HG03457 (cell line): ENCODE results near the gene RPL7A.
"Not testable (repeated sequence)": the region's sequence is repeated elsewhere in the genome, so short reads cannot be mapped to it uniquely, and the experiment has no call there.

Experiments used
- ATAC-seq: cut with Tn5 transposase; IDR thresholded peaks from one replicate; pipeline ENCODE4 v1.9.1; 2021; ENCODE audit warnings: moderate number of reproducible peaks; ENCODE audit not compliant: unreplicated experiment

Gene RPL7A

GRCh38 chr9:133347985-133348717 lies at the start of gene RPL7A, which contains the start of gene MED22:
RPL7A (plus strand) TSS chr9:133348218; CDS start chr9:133348244, 26 bp downstream.
MED22 (minus strand) TSS chr9:133348131; CDS start chr9:133346662, 1,469 bp downstream.
- ATAC-seq: peak; percentile 48

- not testable (repeated sequence) for ATAC-seq
Measured at GRCh38 chr9:133299996-133300395, 48.0 kb upstream of the RPL7A start.

GRCh38 chr9:133301253-133302230 lies 46.5 kb upstream of the RPL7A start:
- ATAC-seq: no peak

GRCh38 chr9:133303266-133304157 lies 44.5 kb upstream of the RPL7A start:
- ATAC-seq: no peak

GRCh38 chr9:133304158-133304470 lies 43.9 kb upstream of the RPL7A start:
- ATAC-seq: no peak

GRCh38 chr9:133304477-133305377 lies 43.3 kb upstream of the RPL7A start:
- no peak for ATAC-seq

- ATAC-seq: no peak
Measured at GRCh38 chr9:133305731-133306130, 42.3 kb upstream of the RPL7A start.

GRCh38 chr9:133306242-133307204 lies 41.5 kb upstream of the RPL7A start:
- no peak for ATAC-seq

- ATAC-seq: no peak
Measured at GRCh38 chr9:133307301-133307700, 40.7 kb upstream of the RPL7A start.

GRCh38 chr9:133309608-133310007 lies 38.4 kb upstream of the RPL7A start:
- ATAC-seq: no peak

GRCh38 chr9:133315997-133316396 lies 32.0 kb upstream of the RPL7A start:
- no peak for ATAC-seq

GRCh38 chr9:133317551-133317950 lies 30.5 kb upstream of the RPL7A start:
- ATAC-seq: not testable (repeated sequence)

- ATAC-seq: no peak
Measured at GRCh38 chr9:133320421-133320881, 27.6 kb upstream of the RPL7A start.

GRCh38 chr9:133321411-133321935 lies 26.5 kb upstream of the RPL7A start:
- ATAC-seq: no peak

GRCh38 chr9:133322701-133323100 lies 25.3 kb upstream of the RPL7A start:
- ATAC-seq: no peak

GRCh38 chr9:133323211-133323610 lies 24.8 kb upstream of the RPL7A start:
- ATAC-seq: no peak

GRCh38 chr9:133323991-133324703 lies 23.9 kb upstream of the RPL7A start:
- ATAC-seq: no peak

- ATAC-seq: not testable (repeated sequence)
Measured at GRCh38 chr9:133327021-133327420, 21.0 kb upstream of the RPL7A start.
